C4-2B (cell line): ENCODE results near the gene MBLAC1.
A peak's percentile ranks its signal among the peaks of the same experiment; 100 is the strongest.
"Not testable (repeated sequence)": the region's sequence is repeated elsewhere in the genome, so short reads cannot be mapped to it uniquely, and the experiment has no call there.

Source experiments
- H3K27ac ChIP-seq: fragments of 450-650 bp; 2 replicates; pipeline ENCODE4 v1.5.1; 2017
- CTCF ChIP-seq: fragments of 450-650 bp; conservative IDR thresholded peaks from 2 replicates; pipeline ENCODE4 v1.5.1; 2017; ENCODE audit warnings: mild to moderate bottlenecking
- ZFX ChIP-seq: fragments of 450-650 bp; IDR thresholded peaks from 2 replicates; pipeline ENCODE4 v1.6.1; 2017

The MBLAC1 gene

GRCh38 chr7:100137851-100138760 lies 11.3 kb downstream of the MBLAC1 start:
- H3K27ac ChIP-seq: no peak overlapping the region
- TF ChIP-seq ZFX: no peak

- no peak for TF ChIP-seq CTCF
- no peak for TF ChIP-seq ZFX
- peak overlapping the region; percentile 16; the same call in 1 of the 2 replicates for H3K27ac ChIP-seq
Measured at GRCh38 chr7:100141555-100141949, 14.8 kb downstream of the MBLAC1 start.

GRCh38 chr7:100142461-100142860 lies 15.7 kb downstream of the MBLAC1 start:
- H3K27ac ChIP-seq: no peak overlapping the region
- no peak for TF ChIP-seq CTCF
- TF ChIP-seq ZFX: no peak

GRCh38 chr7:100146350-100146749 lies 19.6 kb downstream of the MBLAC1 start:
- not testable (repeated sequence) for H3K27ac ChIP-seq

- no peak overlapping the region for H3K27ac ChIP-seq
- no peak for TF ChIP-seq CTCF
- no peak for TF ChIP-seq ZFX
Measured at GRCh38 chr7:100147278-100147677, 20.5 kb downstream of the MBLAC1 start.

GRCh38 chr7:100148225-100148558 lies 21.4 kb downstream of the MBLAC1 start:
- TF ChIP-seq CTCF (no peak), ZFX (no peak)
- H3K27ac ChIP-seq: peak overlapping the region; percentile 90

GRCh38 chr7:100148559-100149328 lies 22.0 kb downstream of the MBLAC1 start, which contains the start of gene LAMTOR4:
LAMTOR4 (plus strand) TSS chr7:100148918; CDS start chr7:100148973, 55 bp downstream.
- H3K27ac ChIP-seq: peak within 1 kb of the TSS; percentile 90
- TF ChIP-seq CTCF (no peak), ZFX (no peak)

- TF ChIP-seq CTCF (no peak), ZFX (no peak)
- H3K27ac ChIP-seq: no peak overlapping the region
Measured at GRCh38 chr7:100152404-100152803, 25.6 kb downstream of the MBLAC1 start.
